NAMALWA (cell line): ENCODE results near the gene YJU2.
"Not testable (repeated sequence)": the region's sequence is repeated elsewhere in the genome, so short reads cannot be mapped to it uniquely, and the experiment has no call there.

Experiments used
- DNase-seq: peaks from one replicate; pipeline ENCODE4 v3.0.0-alpha.2; 2015; ENCODE audit warnings: low spot score

YJU2 gene

DNA sequence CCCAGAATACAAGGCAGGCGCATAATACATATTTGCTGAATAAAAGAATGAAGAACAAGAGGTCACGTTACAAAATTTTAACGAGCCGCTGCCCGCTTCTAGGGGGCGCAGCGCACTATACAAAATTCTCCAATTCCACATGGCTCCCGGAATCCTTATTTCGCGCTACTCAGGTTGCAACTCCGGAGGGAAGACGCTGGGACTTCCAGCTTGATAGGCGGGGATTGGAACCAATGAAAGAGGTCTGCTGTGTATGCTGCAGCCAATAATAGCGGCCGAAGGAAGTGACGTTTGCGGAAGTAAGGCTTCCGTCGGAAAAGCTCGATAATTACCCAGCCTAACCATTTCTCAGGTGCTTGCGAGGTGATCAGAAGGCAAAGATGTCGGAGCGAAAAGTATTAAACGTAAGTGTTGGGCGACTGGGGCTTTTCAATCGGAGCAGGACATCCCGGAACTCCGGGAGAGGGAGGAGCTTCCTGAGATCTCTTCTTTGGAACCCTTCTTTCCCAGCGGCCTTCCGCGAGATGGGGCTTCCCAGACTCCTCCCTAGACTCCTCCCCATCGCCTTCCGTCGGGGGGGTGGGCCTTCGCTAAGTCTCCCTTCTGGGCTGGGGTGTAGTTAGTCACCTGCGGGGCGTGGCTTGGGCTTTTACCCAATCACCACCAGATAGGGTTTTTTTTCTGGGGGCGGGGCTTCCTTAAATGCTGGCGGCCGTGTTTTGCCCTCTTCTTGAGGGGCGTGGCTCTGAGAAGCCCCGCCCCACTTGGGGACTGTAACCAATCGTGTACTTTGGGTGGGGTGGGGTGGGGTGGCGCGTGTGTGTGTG is at the start of gene YJU2:
TSS of gene YJU2 (plus strand) at position 314 of the 827 bp plus-strand sequence. CDS start at position 381, 67 bp downstream.
- peak; percentile 100 for DNase-seq

DNA sequence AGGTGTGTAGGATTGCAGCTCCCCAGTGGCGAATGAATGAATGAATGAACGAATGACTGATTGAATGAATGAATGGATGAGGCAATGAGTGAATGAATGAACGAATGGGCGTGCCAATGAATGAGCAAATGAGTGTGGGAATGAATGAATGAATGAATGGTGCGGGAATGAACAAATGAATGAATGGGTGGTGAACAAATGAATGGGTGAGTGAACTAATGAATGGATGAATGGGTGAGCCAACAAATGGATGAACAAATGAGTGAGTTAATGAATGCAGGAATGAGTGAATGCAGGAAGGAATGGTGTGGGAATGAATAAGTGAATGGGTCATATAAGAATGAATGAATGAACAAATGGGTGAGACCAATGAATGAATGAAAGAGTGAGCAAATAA is 49.7 kb upstream of the YJU2 start:
- no peak for DNase-seq

DNA sequence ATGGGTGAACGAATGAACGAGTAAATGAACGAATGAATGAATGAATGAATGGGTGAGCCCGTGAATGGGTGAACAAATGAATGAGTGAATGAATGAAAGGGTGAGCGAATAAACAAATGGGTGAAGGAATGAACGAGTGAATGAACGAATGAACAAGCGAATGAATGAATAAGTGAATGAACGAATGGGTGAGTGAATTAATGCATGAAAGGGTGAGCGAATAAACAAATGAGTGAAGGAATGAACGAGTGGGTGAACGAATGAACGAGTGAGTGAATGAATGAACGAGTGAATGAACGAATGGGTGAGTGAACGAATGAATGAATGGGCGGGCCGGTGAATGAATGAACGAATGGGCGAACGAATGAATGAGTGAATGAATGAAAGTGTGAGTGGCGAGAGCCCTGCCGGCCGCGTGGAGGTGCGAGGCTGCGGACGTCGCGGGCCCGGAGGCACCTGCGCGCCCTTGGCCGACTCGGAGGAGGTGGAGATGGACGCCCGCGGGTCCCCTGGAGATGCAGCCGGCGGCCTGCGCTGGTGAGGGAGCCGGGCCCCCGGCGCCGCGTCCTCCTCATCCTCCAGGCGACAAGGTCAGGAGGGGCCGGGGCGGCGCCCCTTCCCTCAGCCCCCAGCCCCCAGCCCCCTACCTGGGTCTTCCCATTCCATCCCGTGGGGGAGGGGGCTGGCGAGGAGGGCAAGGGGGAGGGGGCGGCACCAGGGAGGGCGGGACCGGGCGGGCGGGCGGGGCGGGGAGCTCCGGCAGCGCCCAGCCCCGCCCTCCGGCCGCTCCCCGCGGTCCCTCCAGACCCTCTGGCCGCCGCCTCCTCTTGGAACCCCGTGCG is 49.0 kb upstream of the YJU2 start:
- DNase-seq: no peak

GRCh38 chr19:4198467-4199126 is 48.3 kb upstream of the YJU2 start:
- no peak for DNase-seq

DNA sequence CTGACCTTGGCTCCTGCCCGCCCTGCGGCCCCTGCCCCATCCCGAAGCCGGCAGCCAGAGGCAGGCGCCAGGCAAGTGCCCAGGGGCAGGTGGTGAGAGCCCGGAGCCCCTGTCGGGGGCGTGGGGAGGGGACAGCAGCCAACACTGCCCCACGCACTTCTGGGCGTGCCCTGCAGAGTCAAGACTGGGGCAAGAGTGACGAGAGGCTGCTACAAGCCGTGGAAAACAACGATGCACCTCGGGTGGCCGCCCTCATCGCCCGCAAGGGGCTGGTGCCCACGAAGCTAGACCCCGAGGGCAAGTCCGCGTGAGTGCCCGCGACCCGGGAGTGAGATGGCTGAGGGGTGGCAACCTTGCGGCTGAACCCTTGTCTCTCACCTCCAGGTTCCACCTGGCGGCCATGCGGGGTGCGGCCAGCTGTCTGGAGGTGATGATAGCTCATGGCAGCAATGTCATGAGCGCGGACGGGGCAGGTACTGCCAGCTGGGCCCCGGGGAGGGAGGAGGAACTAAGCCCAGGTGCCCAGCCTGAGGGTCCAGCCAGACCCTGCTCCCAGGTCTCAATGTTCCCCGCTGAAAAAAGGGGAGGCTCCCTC is 47.1 kb upstream of the YJU2 start:
- no peak for DNase-seq

GRCh38 chr19:4200940-4201542 is 45.8 kb upstream of the YJU2 start:
- no peak for DNase-seq

DNA sequence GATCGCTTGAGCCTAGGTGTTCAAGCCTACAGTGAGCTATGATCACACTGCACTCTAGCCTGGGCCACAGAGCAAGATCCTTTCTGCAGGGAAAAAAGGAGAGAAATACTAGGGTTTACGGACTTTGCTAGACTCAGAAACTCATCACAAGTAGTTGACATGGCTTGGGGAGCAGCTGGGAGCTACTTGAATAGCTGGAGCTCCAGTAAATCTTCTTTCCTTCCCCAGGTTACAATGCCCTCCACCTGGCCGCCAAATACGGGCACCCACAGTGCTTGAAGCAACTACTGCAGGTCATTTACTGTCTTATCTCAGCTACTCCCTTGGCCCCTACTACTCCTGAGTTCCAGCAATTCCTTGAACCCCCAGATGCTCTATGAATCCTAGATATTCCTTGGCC is 45.1 kb upstream of the YJU2 start:
- no peak for DNase-seq

DNA sequence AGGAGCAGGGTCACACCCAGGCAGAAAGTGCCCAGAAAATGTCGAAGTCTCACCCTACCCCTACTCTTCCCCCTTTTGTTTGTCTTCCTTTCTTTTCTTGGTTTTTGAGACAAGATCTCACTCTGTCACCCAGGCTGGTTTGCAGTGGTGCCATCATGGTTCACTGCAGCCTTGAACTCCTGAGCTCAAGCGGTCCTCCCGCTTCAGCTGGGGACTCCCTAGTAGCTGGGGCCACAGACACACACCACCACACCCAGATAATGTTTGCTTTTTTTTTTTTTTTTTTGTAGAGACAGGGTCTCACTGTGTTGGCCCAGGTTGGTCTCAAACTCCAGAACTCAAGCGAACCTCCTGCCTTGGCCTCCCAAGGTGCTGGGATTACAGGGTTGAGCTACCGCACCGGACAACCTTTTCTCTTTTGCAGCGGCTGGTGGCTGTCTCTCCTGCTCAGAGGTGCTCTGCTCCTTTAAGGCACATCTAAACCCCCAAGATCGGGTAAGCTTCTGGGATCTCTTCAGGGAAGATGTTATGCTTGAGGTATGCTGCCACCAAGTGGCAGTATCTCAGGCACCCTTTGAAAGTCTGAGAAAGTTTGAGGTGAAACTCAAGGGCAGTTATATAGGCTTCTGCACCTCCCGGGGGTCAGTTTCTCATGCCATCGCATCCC is 39.9 kb upstream of the YJU2 start:
- peak; percentile 72 for DNase-seq

DNA sequence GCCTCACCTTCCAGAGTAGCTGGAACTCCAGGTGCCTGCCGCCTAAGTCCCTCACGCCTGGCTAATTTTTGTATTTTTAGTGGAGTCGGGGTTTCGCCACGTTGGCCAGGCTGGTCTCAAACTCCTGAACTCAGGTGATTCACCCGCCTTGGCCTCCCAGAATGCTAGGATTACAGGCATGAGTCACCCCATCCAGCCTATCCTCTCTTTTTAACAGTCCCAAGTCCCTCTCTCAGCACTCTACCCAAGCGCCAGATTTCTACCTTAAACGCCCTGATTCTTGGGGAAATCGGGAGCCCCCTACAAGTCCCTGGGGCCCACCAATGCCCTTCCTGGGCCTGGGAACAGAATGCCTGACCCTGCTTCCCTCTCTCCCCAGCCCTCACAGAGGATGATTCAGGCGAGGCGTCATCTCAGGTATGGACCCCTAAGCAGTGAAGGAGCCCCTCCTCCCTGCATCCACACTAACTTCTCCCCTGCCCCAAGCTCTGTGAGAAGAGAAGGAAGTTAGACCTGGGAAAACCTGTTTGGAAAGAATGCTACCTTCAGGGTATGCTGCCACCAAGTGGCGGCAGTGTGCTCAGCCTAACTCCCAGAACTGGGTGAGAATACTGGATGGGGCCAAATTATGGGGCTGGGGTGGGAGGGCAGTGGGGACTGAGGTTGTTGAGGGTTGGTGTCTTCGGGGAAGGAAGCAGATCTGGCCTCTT is 38.3 kb upstream of the YJU2 start:
- peak; percentile 59 for DNase-seq

GRCh38 chr19:4210166-4210731 is 36.6 kb upstream of the YJU2 start:
- no peak for DNase-seq

GRCh38 chr19:4213116-4213515 is 33.8 kb upstream of the YJU2 start:
- no peak for DNase-seq

DNA sequence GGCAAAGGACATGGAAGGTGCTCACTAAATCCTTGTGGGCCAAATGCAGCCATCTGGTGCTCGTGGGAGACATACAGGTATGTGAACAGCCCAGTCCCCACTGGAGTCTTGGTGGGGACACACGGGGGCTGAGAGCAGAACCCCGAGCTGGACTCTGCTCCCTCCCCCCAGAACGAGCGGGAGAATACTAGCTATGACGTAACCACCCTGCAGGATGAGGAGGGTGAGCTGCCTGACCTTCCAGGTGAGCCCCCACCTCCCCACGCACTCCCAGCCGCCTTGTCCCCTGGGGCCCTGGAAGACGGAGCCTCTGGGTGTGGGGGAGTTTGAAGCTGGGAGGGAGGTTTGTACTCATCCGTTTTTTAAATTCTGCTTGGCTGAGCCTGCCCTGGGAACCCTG is 31.1 kb upstream of the YJU2 start:
- no peak for DNase-seq

GRCh38 chr19:4216846-4217245 is 30.0 kb upstream of the YJU2 start:
- no peak for DNase-seq

- DNase-seq: no peak
These were observed 29.2 kb upstream of the YJU2 start for GRCh38 chr19:4217429-4218264.

DNA sequence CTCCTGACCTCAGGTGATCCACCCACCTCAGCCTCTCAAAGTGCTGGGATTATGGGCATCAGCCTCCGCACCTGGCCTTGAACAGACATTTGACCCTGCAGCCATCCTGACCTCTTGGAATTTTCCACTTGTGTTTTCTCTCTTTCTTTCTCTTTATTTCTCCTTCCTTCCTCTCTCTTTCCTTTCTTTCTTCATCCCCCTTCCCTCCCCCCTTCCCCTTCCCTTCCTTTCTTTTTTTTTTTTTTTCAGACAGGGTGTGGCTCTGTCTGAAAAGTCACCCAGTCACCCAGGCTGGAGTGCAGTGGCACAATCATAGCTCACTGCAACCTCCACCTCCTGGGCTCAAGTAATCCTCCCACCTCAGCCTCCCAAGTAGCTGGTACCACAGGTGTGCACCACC is 28.4 kb upstream of the YJU2 start:
- DNase-seq: not testable (repeated sequence)

DNA sequence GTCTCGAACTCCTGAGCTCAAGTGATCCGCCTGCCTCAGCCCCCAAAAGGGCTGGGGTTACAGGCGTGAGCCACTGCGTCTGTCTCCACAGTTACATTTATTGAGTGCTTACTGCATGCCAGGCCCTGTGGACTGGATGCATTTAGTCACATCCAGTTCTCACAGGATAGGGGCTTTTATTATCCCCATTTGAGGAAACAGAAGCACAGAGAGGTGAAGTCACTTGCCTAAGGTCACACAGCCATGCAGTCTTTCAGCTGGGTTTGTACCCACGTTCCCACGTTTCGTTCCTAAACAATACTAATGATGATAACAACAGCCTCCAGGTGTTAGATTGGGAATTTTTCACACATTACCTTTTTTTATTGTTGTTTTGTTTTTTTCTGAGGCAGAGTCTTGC is 26.7 kb upstream of the YJU2 start:
- no peak for DNase-seq

- no peak for DNase-seq
These were observed 22.4 kb upstream of the YJU2 start for GRCh38 chr19:4224470-4224869.

GRCh38 chr19:4225885-4226284 is 21.0 kb upstream of the YJU2 start:
- DNase-seq: no peak

DNA sequence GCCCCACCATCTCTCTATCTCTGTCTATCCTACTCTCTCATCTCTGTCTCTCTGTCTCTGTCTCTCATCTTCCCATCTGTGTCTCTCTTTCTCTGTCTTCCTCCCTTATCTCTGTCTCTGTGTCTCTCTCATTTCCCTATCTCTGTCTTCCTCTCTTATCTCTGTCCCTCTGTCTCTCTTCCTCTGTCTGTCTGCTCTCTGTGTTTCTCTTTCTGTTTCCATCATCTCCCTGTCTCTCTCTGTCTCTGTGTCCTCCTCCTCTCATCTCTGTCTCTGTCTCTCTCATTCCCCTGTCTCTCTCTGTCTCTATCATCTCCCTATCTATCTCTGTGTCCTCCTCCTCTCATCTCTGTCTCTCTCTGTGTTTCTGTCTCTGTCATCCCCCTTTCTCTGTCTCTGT is 19.1 kb upstream of the YJU2 start:
- DNase-seq: no peak
